Activated CD8-positive, alpha-beta memory T cell treated with anti-CD3 and anti-CD28 coated beads, Interleukin-2, amount 50 U/mL, for 1 hour (primary cell): ENCODE measurements around the gene RHOT2.
"Not testable (repeated sequence)": the region's sequence is repeated elsewhere in the genome, so short reads cannot be mapped to it uniquely, and the experiment has no call there.

Experiments
- DNase-seq: peaks from one replicate; pipeline ENCODE4 v3.0.0-alpha.2; 2020; ENCODE audit errors: extremely low read depth

RHOT2 gene

DNA sequence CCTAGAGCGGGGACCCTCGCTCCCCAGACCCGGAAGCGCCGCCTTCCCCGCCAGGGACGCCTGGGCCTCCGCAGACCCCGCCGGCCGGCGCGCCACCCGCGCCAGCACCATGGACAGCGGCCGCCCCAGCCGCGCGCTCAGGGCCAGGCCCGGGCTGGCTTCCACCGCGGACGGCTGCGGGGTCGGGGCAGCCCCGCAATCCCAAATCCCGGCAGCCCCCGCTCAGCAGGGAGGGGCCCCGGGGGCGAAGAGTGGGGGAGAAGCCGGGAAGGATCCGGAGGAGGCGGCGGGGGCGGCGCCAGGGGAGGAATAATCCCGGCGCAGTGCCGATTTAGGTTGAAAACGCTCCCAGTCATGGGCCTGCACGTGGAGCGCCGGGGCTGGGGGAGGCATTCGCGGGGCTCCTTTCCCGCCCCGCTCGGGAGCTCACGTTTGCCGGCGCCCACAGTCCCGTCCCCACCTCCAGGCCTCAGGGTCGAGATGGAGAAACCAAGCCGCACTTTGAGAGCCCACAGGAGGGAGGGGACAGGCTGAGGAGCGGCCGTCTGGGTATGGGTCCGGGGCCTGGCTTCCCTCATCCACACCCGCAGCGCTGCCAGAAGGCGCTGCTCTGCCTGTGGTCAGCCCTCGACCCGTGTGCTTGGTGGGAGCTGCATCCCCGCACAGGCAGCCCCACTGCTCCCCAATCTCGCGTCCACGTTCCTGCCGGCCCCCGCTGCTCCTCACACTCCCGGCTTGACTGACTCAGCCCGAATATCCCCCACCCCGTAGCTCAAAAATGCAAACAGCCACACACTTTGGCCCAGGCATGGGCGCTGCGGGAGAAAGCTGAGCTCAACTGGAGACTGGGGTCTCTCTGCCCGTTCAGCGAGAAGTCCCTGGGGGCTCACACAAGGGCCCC is 33.0 kb downstream of the RHOT2 start:
- DNase-seq = no peak

DNA sequence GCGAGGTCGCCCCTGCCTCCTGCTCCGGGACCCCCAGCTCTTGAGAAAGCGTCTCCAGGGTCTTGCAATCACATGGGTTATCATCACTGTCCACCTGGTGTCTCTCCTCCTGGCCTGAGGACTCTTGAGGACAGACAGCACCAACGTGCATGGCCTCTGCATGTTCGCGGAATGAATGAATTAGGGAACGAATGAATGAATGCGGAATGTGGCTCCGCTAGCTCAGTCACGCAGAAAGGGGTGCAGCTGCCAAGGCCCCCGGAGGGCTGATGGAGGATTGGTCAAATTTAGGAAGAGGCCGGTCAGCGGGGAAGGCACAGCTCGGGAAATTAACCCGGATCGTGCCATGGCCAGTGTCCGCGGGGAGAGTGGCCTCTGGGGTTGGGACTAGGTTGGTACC is 34.4 kb downstream of the RHOT2 start:
- no peak for DNase-seq

DNA sequence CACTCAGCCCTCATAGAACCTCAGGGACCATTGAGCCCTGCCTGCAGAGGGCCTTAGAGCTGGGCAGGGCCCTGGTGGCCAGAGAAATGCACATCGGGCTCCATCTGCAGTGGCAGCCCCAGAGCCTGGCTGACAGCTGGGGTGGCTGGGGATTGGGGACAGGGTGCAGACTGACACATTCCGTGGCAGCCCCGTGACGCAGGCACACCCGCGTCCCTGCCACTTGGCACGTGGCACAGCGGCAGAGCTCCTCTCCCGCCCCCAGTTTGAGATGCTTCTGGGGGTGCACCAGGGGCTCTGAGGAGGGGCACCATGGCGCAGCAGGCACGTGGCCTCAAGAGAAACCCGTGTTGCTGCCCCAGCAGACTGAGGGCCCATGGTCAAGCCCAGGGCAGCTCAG is 35.5 kb downstream of the RHOT2 start:
- no peak for DNase-seq

DNA sequence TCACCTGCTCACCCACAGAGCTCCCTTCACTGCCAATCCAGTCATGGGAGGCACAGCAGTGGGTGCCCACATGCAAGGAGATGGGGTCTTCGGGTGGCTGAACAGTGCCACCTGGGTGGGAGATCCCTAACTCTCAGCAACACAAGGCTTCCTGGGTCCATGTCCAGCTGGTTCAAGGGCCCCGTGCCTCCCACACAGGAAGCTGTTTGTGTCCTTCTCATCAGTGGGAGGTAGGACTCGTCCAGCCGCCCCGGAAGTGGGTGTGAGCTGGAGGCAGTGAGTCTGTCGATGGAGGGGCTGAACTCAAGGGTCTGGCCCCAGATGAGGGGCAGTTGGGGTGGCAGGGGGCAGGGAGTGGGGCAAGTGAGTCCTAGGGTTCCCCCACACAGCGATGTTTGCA is 36.1 kb downstream of the RHOT2 start:
- no peak for DNase-seq

DNA sequence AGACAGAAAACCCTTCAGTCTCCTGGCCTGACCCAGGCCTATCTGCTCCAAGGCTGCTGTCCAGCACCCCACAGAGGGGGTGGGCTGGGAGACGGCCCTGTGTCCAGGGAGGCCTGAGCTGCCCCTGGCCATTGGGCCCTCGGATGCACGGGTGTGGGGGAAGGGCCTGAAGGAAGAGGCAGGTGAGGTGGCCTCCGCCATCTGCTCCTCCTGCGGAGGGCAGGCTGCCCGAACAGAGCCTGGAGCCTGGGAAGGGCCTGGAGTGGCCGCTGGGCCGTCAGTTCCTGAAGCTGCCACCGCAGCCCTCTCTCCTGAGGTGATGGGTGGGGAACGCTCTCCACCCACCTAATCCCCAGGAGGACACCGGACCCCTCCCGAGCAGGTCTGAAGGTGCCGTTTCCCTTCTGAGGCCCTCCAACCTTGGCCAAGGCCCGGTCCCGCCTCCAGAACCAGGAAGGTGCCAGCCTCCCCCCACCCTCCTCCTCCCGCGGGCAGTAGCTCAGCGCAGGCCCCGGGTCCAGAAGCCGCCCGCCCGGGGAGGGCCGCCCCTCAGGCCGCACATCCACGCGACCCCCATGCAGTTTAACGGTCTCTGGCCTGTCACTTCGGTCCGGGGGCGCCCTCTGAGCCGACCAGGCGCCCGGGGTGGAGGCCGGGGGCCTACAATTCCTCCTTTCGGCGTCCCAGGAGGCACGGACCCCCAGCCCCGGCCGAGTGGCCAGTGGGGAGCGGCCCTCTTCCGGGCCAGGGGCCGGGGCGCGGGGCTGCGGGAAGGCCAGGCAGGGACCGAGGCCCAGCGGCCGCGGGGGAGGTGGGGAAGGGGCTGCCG is 36.8 kb downstream of the RHOT2 start:
- DNase-seq = no peak

DNA sequence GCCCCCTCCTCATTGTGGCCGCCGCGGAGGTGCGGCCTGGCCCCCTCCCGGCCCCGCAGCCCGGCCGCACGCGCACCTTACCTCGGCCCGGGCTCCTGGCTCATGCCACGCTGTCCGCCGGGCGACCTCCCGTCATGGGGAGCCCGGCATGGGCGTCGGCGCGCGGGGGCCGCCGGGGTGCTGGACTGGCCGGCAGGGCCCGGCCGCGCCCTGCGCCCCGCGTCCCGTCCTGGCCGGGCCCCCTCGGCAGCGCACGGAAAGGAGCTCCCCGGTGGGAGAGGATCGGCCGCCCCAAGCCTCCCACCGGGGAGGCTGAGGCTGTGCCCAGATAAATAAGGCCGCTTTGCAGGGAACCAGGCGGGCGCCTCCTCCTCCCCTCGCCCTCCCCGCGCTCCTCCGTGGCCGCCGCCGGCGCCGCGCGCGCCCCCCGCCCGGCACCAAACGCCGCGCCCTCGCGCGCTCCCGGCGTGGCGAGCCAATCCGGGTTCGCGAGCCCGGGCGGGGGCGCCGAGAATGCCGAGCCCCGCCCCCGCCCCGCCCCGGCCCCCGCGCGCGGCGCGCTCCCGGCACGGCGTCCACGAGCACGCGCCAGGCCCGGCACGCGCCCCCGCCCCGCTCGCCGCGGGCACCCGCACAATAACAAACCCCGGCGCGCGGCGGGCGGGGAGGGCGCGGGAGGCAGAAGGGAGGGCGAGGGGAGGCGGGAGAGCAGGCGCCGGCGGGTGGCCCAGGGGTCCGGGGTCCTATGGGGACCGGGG is 37.7 kb downstream of the RHOT2 start, which contains the start of gene FBXL16:
FBXL16 (minus strand) TSS at position 371 of the 758 bp plus-strand sequence. CDS start 8,396 bp downstream, outside the sequence.
- no peak for DNase-seq

DNA sequence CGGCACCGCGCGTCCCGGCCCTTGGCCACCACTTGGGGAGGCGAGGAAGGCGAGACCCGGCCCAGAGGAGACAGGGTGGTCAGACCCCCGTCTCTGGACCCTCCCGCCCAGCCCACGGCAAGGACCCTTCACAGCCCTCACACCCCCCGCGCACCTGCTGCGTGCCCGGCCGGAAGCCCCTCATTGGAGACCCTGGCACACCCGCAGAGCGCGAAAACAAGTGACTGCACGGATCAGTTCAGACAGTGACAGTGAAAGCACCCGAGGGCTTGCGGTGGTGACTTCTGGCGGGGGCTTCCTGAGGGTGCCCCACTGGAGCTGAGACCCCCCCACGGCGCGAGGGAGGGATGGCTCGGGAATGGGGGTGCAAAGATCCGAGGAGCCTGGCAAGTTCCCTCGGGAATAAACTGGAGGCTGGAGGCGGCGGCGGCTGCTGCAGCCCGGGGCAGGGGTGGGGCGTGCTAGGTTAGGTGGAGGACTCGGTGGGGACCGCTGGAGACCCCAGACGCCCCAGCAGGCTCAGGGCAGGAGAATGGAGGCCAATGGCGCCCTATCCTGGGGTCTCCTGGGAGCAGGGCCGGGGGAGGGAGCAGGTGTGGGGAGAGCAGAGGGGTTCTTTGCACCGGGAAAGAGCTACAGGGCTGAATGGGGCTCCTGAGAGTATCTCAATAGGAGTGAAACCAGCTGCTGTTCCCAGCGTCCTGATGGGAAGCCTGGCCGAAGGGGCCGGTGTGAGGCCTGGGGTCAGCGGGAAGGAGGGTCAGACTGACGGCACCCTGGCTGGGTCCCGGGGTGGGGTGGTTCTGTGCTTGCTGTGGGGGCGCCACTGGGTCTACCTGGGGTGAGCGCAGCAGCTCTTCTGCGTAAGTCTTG is 38.5 kb downstream of the RHOT2 start:
- no peak for DNase-seq

DNA sequence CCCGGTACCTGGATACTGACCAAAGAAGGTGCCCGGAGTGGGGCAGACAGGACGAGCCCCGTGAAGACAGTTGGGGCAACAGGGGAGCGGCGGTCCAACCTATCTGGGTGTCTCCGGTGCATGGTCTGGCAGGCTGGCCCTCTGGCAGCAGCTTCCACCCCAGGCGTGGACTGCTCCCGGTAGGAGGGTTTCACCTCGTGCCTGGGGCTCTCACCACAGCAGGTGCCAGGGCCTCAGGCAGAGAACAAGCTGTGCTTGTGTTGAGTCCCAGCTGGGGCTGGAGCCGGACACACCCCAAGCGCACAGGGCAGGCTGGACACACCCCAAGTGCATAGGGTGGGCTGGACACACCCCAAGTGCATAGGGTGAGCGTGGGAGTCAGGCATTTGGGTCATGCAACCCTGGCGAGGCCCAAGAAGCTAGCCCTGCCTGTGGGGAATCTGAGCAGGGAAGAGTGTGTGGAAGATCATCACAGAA is 39.2 kb downstream of the RHOT2 start:
- DNase-seq = no peak

DNA sequence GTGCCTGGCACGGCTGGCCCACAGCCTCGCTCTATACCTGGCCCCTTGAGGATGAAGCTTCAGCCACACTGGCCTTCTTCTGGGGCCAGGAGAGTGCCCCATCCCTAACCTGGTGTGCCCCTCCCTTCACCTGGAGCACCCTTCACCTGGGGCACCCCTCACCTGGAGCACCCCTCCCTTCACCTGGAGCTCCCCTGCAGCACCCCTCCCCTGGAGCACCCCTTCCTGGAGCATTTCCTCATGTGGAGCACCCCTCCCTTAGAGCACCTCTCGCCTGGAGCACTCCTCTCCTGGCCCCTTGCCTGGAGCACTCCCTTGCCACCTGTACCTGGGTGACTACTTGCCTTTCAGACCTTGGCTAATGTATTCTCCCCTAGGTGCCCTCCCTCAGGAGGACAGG is 40.1 kb downstream of the RHOT2 start:
- no peak for DNase-seq

DNA sequence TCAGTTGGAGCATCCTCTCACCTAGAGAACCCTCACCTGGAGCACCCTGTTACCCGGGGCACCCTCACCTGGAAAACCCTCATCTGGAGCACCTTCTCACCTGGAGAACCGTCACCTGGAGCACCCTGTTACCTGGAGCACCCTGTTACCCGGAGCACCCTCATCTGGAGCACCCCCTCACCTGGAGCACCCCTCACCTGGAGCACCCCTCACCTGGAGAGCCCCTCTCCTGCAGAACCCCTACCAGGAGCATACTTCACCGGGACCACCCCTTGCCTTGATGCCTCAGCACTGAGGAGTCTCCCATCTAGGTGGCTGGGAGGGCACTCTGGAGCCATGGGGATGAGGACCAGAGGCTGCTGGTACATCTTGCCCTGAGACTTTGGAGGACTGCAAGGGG is 41.0 kb downstream of the RHOT2 start:
- DNase-seq = no peak

DNA sequence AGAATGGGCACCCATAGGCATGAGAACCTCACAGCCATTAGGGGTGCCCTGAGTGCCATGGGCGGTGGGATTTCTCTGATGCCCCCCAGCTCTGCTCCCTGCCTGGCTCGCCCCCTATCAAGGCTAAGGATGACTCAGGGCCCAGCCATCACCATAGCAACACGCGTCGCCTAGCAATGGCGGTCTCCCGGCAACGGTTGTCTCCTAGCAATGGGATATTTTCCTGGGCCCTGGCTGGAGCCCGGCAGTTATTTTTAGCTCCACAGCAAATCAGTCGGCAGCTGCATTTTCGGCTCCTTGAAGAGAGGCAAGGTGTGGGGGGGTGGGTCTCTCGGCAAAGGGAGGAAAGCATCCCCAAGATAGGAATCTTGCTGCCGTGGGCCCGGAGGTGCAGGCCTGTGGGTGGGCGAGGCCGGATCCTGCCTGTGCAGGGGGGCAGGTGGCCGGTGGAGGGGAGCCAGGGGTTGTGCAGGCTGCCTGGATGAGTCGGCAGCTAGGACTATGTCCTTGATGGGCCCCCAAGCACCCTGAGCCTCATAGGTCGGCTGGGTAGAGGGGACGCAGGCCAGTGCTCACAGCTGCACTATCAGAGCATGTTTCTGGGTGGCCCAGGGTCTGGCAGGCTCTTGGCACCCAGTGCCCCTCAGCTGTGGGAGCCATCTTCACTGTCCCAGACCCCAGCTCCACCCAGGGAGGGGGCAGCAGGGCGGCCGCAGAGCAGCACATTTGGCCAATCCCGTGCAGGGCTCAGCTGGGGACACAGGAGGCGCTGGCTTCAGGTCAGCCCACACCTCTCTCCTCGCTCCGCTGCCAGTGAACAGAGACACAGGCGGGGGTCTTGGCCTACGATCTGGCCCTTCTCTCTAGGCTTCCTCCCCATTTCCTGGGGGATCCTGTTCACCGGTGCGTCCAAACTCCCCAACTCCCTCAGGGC is 41.9 kb downstream of the RHOT2 start:
- no peak for DNase-seq

DNA sequence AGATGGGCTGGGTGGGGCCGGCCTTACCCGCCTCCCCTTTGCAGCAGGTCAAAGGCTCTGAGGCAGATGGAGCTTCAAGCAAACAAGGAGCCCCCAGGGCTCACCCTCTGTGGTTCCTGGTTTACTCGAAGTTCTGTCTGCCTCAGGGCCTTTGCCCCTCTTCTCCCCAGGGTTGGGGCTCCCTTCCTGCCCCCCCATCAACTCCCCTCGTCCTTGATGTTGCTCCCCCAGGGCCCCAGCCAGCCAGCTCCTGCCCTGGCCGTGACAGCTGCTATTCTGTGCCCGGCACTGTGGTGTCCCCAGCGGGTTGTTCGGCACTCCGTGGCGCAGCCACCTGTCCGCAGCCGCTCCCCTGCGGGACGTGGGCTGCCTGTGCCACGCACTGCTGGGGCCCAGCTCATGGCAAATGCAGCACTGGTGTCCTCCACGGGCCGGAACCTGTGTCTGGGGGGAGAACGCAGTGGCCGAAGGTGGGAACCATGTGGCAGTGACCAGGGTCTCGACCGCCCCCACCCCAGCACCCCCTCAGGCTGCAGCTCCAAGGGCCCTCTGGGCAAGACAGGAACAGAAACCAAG is 42.7 kb downstream of the RHOT2 start:
- DNase-seq = no peak

DNA sequence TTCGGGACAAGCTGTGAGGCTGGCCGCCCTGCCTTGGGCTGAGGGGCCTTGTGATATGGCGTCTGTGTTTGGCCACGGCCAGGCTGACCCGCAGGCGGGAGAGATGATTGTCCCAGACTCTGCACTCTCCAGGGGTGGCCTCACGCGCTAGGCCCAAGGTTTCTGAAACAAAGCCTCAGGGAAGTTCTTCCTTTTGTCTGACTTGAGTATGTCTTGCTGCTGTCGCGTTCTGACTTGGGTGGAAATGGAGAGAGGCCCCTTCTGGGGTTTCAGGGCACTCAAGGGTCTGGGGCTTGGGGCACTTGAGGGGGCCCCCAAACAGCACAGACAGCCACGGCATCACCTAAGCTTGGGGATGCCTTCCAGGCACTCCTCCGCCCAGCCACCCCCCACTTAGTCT is 43.2 kb downstream of the RHOT2 start:
- no peak for DNase-seq

DNA sequence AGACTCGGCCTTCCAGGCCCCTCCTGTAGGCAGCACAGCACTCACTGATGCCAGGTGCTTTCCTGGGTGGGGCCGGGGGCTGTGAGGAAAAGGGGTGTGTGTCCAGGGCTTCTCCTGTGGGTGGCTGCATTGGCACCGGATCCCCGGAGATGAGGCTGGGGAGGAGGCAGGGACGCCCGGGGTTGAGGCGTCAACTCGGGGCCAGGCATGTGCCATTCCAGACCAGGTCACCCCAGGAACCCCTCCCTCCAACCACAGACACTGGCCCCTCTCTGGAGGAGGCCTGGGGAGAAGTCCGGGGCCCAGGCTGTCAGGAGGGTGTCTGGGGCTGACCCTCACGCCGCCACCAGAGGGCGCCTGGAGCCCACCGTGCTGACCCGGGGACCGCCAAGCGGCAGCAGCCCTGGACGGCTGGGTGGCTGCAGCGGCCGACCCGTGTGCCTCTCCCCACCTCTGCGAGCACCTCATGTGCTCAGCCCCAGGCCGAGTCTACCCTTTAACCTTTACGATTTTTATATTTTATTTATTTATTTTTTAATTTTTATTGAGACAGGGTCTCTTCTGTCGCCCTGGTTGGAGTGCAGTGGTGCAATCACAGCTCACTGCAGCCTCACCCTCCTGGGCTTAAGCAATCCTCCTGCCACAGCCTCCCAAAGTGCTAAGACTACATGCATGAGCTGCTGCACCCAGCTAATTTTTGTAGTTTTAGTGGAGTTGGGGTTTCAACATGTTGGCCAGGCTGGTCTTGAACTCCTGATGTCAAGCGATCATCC is 43.8 kb downstream of the RHOT2 start:
- DNase-seq = no peak

DNA sequence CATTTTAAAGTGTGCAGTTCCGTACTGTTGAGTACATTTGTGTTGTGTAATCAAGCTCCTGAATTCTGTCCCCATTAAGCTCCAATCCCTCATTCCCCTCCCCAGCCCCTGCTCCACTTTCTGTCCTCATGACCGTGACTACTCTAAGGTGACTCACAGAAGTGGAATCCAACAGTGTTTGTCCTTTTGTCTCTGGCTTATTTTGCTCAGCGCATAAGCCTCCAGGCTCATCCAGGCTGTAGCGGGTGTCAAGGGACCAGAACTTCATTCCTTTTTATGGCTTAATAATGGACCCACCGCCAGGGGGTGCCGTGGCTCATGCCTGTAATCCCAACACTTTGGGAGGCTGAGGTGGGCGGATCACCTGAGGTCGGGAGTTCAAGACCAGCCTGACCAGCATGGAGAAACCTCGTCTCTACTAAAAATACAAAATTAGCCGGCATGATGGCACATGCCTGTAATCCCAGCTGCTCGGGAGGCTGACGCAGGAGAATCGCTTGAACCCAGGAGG is 44.9 kb downstream of the RHOT2 start:
- not testable (repeated sequence) for DNase-seq

DNA sequence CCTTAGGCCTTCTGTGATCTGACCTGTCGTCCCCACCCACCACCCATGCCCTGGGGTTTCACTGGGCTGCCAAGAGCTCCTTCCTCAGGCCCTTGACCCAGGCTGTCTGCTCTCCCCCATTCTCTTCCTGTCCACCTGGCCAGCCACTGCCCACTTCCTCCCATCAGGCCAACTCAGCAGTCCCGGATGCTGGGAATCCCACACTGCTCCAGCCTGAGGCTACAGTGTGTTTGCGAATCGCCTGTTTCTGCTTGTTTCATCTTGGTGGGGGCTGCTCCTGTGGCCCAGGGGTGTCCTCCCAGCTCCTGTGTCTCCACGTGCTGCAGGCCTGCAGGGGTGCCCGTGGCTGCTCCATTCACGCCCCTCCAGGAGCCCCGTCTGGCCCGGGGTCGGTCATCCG is 46.1 kb downstream of the RHOT2 start:
- no peak for DNase-seq

DNA sequence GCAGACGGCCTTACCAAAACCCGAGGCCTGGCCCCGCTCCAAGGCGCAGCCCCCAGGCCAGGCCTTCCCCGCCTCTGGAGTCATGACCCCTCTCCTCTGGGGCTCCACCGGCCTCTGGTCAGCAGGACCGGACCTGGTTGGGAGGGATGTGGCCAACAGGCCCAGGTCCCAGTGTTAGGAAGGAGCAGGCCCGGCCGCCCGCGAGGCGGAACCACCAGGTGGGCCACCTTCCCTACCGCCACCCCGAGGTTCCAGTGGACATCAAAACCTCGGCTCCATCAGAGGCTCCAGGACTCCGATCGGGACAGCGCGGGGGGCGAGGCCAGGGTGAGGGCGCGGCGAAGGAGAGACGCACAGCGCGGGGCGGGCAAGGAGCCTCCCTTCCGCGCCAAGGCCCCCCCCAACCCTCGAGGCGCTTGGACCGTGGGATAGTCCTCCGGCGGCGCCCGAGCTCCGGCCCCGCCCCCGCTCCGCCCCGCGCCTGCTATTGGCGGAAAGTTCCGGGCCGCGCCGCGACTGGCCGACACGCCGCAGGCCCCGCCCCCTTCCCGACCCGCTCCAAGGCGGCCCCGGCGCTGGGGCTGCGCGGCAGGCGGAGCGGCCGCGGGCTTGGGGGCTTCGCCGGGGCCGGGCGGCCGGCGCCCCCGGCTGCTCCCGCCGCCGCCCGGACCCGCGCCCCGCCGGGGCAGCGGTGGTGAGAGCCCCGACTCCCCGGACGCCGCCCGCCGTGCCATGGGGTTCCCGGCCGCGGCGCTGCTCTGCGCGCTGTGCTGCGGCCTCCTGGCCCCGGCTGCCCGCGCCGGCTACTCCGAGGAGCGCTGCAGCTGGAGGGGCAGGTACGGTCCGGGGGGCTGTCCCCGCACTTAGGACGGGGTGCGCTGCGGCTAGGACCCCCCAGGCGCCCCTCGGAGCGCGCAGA is 46.9 kb downstream of the RHOT2 start, which contains the start of gene METRN:
METRN (plus strand) TSS at position 561 of the 919 bp plus-strand sequence; CDS start at position 733, 172 bp downstream.
- DNase-seq = peak; percentile 65
